Activated naive CD8-positive, alpha-beta T cell treated with anti-CD3 and anti-CD28 coated beads, Interleukin-2, amount 10 ng/mL, durations not matched to agents 7 days and 5 days (primary cell): ENCODE results near the gene LRP11. TPM values are rescaled to one million over a fixed set of nuclear protein-coding genes. Genes with fewer than 3 reads are reported as not detected.
A peak's percentile ranks its signal among the peaks of the same experiment; 100 is the strongest.

Experiments used
- ATAC-seq: fragments of 150-1000 bp; cut with Tn5 transposase; one replicate; pipeline ENCODE4 v1.10.0; 2021; ENCODE audit warnings: low read depth, moderate library complexity
- POLR2A ChIA-PET: fragments of 350-600 bp; sonication (Branson Sonifier 250); formaldehyde crosslinking; loops from one replicate; lab custom pipeline; 2021; ENCODE audit warnings: antibody characterized with exemption; lab: Charles Lee
- DNase-seq: peaks from one replicate; pipeline ENCODE4 v3.0.0; 2021
- H3K27ac Mint-ChIP-seq: one replicate; pipeline ENCODE4 v1.8.0; 2022; ENCODE audit warnings: mild to moderate bottlenecking, mixed read lengths
- H3K27me3 Mint-ChIP-seq: one replicate; pipeline ENCODE4 v1.8.0; 2022; ENCODE audit warnings: mild to moderate bottlenecking, moderate library complexity, mixed read lengths
- H3K36me3 Mint-ChIP-seq: one replicate; pipeline ENCODE4 v1.8.0; 2021; ENCODE audit warnings: mild to moderate bottlenecking, mixed read lengths
- H3K4me1 Mint-ChIP-seq: one replicate; pipeline ENCODE4 v1.8.0; 2021; ENCODE audit warnings: mixed read lengths
- H3K4me3 Mint-ChIP-seq: one replicate; pipeline ENCODE4 v1.8.0; 2022; ENCODE audit warnings: mild to moderate bottlenecking, moderate library complexity, mixed read lengths
- H3K9me3 Mint-ChIP-seq: one replicate; pipeline ENCODE4 v1.8.0; 2021; ENCODE audit warnings: mixed read lengths
- total RNA-seq, 2 experiments: library from RNA; stranded (reverse); gene quantifications; one replicate each; pipeline ENCODE4 v1.2.3, GENCODE V29; 2021

Gene LRP11
- total RNA-seq, 2 experiments from 2014 or later = 2.3 to 2.7 TPM

DNA sequence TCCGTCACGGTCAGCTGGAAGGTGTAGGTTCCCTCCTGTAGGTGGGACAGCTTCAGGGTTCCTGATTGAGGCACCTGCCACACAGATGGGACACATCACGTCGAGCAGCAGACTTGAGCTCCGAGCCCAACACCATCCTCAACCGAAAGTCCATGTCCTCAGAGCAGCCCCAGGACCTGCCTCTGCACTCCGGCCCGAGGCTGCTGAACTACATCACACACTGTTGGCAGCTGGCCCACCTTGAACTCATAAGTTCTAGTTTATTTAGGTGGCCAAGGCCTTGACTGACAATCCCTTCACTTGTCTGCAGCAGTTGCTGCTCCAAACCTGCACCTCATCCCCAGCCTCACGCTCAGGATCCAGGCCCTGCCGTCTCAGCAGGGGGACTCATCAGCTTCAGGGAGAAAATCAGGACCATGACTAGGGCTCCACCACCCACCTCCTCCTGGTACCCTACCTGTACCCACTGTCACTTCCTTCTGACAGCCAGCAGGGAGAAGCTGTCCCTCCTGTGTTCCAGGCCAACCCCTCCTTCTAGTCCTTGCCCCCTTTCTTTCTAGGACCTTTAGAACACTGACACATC is 21.0 kb downstream of the LRP11 start:
- no peaks in the 10 kb centered on the region for H3K36me3 Mint-ChIP-seq
- POLR2A ChIA-PET = no interaction called here
- no peaks in the 10 kb centered on the region for H3K4me1 Mint-ChIP-seq
- DNase-seq (no peak), ATAC-seq (no peak)
- no peak overlapping the region for H3K4me3 Mint-ChIP-seq
- H3K9me3 Mint-ChIP-seq = no peaks in the 10 kb centered on the region
- no peak overlapping the region for H3K27ac Mint-ChIP-seq
- peaks cover 7% of the 10 kb centered on the region for H3K27me3 Mint-ChIP-seq

DNA sequence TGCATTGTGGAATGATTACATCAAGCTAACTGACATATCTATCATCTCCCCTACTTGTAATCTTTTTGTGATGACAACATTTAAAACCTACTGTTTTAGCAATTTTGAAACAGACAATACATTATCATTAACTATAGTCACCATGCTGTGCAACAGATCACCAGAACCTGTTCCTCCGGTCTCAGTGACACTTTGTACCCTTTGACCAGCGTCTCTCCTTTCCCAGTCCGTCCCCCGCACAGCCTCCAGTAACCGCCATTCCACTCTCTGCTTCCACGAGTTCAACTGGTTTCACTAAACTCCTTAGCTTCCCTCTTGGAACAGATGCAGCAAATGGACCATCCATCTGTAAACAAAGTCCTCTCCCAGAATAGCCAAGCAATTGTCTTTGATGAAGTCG is 21.8 kb downstream of the LRP11 start:
- no peaks in the 10 kb centered on the region for H3K36me3 Mint-ChIP-seq
- H3K27ac Mint-ChIP-seq = no peak overlapping the region
- H3K27me3 Mint-ChIP-seq = peaks cover 8% of the 10 kb centered on the region
- POLR2A ChIA-PET = no interaction called here
- ATAC-seq = no peak
- no peaks in the 10 kb centered on the region for H3K9me3 Mint-ChIP-seq
- no peaks in the 10 kb centered on the region for H3K4me1 Mint-ChIP-seq
- no peak for DNase-seq
- H3K4me3 Mint-ChIP-seq = no peak overlapping the region

DNA sequence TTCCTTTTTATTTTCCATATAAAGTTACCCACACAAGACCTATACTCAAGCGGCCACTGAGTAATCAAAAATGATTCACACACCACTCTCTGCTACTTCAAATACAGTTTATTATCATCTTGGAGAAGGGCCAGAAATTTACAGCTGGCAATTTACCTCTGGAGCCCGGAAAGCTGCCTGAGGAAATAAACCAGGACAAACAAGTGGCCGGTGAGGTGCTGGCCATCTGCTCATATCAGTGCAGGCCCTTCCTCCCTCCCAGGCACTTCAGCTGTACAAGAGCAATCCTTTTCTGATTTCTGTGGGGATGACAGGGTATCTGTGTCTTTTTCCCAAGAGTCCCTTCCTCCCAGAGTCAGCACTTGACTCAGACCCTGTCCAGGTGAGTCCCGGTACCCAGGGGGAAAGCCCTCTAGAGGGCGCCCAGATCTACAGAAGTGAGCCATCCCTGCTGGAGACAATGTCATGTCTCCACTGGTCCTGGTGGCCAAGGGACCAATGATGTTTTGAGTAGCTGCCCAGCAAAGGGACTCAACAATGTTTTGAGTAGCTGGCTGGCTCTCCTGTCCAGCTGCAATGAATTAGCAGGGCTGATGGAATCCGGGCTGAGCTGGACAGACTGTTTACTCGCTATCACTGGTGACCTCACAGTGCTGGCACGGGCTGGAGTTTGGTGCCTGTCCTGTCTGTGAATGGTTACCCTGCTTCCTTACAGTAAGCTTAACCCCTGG is 23.6 kb downstream of the LRP11 start:
- H3K27ac Mint-ChIP-seq = no peak overlapping the region
- no peaks in the 10 kb centered on the region for H3K4me1 Mint-ChIP-seq
- no peak overlapping the region for H3K4me3 Mint-ChIP-seq
- H3K36me3 Mint-ChIP-seq = no peaks in the 10 kb centered on the region
- ATAC-seq (peak; percentile 79), DNase-seq (peak; percentile 57)
- POLR2A ChIA-PET = no interaction called here
- H3K27me3 Mint-ChIP-seq = peaks cover 8% of the 10 kb centered on the region
- H3K9me3 Mint-ChIP-seq = no peaks in the 10 kb centered on the region

DNA sequence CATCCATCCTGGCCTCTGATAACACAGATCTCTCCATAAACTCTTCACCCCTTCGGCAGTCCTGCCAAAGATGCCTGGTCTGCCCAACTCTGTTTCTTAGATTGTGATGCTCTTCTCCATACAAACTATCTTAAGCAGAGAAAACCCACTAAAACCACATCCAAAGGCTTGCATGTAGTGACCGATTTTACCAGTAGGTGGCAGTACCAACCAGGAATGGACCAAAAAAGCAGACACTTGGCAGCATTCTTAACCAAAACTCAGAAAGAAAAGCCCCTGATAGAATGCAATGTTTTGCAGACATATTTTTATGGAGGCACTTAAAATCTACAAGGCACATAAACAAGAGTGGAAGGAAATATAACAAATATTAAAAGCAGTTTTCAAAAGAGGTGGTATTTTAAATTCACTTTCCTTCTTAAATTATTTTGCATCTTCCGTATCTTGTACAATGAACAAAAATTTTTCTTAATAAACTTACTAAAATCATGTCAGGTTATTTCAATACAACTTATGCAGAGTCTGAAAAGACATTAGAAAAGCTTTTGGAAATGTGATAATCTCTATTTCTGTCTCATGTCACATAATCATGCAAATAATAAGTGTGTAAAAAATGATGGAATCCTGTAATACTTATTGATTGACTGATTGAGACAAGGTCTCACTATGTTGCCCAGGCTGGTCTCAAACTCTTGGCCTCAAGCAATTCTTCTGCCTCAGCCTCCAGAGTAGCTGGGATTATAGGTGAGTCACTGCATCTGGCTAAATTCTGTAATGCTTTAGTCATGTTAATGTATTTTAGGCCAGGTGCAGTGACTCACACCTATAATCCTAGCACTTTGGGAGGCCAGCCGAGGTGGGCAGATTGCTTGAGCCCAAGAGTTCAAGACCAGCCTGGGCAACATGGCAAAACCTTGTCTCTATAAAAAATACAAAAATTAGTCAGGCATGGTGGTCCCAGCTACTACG is 29.4 kb downstream of the LRP11 start:
- no peak overlapping the region for H3K27ac Mint-ChIP-seq
- no peak overlapping the region for H3K4me3 Mint-ChIP-seq
- ATAC-seq (peak; percentile 56), DNase-seq (peak; percentile 40)
- H3K27me3 Mint-ChIP-seq = peaks cover 4% of the 10 kb centered on the region
- H3K4me1 Mint-ChIP-seq = peaks cover 4% of the 10 kb centered on the region
- H3K36me3 Mint-ChIP-seq = no peaks in the 10 kb centered on the region
- H3K9me3 Mint-ChIP-seq = no peaks in the 10 kb centered on the region
- POLR2A ChIA-PET = interaction anchor here (0.8 kb wide), 1 partner anchor 269 kb away, joined by 3 read pairs; no protein-coding TSS in a partner anchor

DNA sequence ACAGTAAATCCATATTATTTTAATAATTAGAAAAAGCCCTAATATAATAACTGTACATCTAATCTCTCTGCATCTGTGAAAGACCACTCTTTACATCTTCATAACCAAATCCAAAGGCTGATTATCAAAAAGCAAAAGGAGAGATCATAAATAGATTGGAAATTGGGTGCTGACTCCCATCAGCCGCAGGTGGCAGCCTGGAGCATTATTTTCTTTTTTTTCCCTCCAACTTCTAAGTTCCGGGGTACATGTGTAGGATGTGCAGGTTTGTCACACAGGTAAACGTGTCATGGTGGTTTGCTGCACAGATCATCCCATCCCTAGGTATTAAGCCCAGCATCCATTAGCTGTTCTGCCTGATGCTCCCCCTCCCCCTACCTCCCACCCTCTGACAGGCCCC is 30.5 kb downstream of the LRP11 start:
- peaks cover 4% of the 10 kb centered on the region for H3K4me1 Mint-ChIP-seq
- peaks cover 4% of the 10 kb centered on the region for H3K27me3 Mint-ChIP-seq
- ATAC-seq (no peak), DNase-seq (no peak)
- H3K36me3 Mint-ChIP-seq = no peaks in the 10 kb centered on the region
- no peaks in the 10 kb centered on the region for H3K9me3 Mint-ChIP-seq
- no peak overlapping the region for H3K27ac Mint-ChIP-seq
- POLR2A ChIA-PET = no interaction called here
- H3K4me3 Mint-ChIP-seq = no peak overlapping the region

DNA sequence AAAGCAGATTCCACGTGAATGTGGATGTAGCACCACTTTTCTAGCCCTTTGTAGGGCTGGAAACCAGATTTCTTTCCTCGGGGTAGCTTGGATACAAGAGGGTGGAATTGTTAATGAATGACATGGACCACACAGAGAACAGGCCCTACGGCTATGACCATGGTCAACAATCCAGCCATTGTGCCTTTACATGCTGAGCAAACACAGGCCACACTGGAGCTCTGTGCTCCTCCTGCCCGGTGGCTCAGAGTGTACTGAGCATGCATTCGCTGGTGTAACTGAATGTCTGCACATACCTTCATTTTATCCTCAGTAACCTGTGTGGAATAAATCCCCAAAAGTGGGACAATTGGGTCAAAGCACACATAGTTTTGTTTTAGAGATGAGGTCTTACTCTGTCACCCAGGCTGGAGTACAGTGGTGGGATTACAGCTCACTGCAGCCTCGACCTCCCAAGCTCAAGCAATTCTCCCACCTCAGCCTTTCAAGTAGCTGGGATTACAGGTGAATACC is 32.8 kb downstream of the LRP11 start:
- H3K36me3 Mint-ChIP-seq = no peaks in the 10 kb centered on the region
- ATAC-seq (no peak), DNase-seq (no peak)
- POLR2A ChIA-PET = no interaction called here
- peaks cover 4% of the 10 kb centered on the region for H3K4me1 Mint-ChIP-seq
- no peak overlapping the region for H3K4me3 Mint-ChIP-seq
- no peaks in the 10 kb centered on the region for H3K9me3 Mint-ChIP-seq
- peaks cover 3% of the 10 kb centered on the region for H3K27me3 Mint-ChIP-seq
- no peak overlapping the region for H3K27ac Mint-ChIP-seq

DNA sequence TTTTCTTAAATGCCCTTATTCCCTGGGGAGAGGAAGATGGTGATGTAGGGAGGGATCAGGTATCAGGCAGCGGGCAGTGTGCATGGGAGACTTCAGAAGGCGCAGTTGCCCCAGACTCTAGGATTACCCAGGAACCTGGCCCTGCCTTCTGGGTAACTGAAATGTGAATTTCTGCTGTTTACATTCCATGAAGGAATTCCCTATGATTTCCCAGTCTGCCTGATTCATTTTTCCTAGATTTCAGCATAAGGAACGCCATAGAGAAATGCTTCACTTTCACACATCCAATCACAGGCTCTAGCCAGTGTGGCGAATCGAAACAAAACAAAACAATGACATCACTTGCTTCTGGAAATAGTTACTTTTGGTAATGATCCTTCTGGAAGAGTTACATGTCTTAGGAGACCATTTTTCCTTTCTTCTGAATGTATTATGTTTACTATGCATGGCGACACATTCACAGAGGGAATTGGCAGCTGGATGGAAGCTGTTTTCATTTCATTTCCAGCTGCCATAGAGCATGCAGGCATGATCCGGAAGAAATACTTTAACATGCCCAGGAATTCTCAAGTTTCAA is 33.3 kb downstream of the LRP11 start:
- H3K27ac Mint-ChIP-seq = no peak overlapping the region
- H3K36me3 Mint-ChIP-seq = no peaks in the 10 kb centered on the region
- H3K27me3 Mint-ChIP-seq = peaks cover 3% of the 10 kb centered on the region
- peaks cover 4% of the 10 kb centered on the region for H3K4me1 Mint-ChIP-seq
- DNase-seq = no peak
- POLR2A ChIA-PET = no interaction called here
- no peaks in the 10 kb centered on the region for H3K9me3 Mint-ChIP-seq
- ATAC-seq = no peak
- no peak overlapping the region for H3K4me3 Mint-ChIP-seq

DNA sequence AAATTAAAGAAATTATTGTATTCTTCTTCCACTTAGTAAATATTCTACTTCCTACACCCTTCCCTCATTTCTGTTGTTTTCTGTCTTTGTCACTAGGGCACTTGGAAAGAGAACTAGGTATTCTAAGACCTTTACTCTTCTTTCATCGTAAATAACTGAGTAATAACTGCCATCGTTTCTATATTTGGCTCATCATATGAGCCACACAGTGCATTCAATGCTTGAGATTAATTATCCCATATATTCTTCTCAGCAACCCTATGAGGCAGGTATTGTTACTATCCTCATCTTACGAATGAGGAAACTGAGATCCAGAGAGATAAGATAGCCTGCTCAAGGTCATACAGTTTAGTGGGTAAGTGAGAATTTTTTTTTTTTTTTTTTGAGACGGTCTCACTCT is 38.9 kb downstream of the LRP11 start:
- DNase-seq = no peak
- ATAC-seq = no peak
- Mint-ChIP-seq H3K4me1 (no peaks in the 10 kb centered on the region), H3K4me3 (no peak overlapping the region), H3K9me3 (no peaks in the 10 kb centered on the region), H3K27me3 (peaks cover 7% of the 10 kb centered on the region), H3K27ac (no peak overlapping the region), H3K36me3 (no peaks in the 10 kb centered on the region)
- POLR2A ChIA-PET = no interaction called here

DNA sequence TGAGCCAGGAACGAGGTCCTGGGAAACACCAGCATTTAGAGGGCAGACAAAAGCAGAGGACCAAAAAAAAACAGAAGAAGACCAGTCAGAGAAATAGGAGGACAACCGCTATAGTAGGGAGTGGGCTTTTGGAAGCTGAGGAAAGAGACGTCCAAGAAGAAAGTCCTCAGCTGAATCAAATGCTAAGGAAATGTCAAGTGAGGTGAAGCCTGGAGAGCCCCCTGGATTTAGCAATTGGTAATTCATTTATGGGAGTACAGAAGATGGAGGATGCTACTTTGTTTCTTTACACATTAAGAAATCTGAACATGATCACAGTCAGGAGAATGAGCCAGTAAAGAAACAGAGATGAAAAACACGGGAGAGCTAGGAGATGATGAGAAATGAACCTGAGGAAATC is 41.1 kb downstream of the LRP11 start:
- DNase-seq = no peak
- no peak overlapping the region for H3K4me3 Mint-ChIP-seq
- H3K36me3 Mint-ChIP-seq = no peaks in the 10 kb centered on the region
- no peak for ATAC-seq
- POLR2A ChIA-PET = no interaction called here
- peaks cover 7% of the 10 kb centered on the region for H3K27me3 Mint-ChIP-seq
- no peak overlapping the region for H3K27ac Mint-ChIP-seq
- no peaks in the 10 kb centered on the region for H3K4me1 Mint-ChIP-seq
- H3K9me3 Mint-ChIP-seq = no peaks in the 10 kb centered on the region

DNA sequence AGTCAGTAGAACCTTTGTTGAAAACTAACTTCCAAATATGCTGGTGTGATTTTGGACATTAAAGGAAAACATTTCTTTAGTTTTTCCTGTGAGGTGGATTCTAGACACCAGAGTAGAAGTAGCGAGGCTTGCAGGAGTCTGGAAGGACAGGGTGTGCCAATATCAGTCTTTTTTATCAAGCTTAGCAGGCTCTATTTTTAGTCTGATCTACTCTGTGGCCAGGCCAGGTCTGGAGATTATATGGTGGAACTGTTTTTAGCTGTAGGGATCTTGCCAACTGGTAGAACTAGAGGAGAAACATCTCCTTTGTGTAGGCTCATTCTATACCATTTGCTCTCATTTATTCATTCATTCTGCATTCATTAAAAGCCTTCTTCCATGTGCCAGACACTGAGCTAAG is 42.7 kb downstream of the LRP11 start:
- DNase-seq (no peak), ATAC-seq (no peak)
- POLR2A ChIA-PET = interaction anchor here (1.2 kb wide), 1 partner anchor 104 kb away, joined by 3 read pairs; the partner anchor contains the start of gene LATS1
- H3K36me3 Mint-ChIP-seq = no peaks in the 10 kb centered on the region
- no peaks in the 10 kb centered on the region for H3K9me3 Mint-ChIP-seq
- no peak overlapping the region for H3K4me3 Mint-ChIP-seq
- no peak overlapping the region for H3K27ac Mint-ChIP-seq
- no peaks in the 10 kb centered on the region for H3K4me1 Mint-ChIP-seq
- peaks cover 7% of the 10 kb centered on the region for H3K27me3 Mint-ChIP-seq

DNA sequence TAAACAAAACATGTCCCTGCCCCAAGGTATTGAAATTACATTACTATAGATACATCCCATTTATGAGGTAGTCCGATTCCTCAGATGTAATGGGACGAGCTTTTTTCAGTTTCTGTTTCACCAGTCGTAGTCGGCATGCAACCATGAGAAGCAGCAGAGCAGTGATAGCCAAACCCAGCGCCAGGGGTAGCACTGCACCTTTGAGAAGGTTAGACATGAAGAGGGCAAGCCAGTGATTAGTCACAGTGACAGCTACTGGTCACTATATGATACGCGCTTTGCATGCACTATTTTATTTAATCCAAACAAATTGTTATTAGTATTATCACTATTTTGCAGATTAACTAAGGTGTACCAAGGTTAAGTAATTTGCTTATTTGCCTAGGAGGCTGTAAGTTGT is 43.7 kb downstream of the LRP11 start:
- POLR2A ChIA-PET = no interaction called here
- no peak overlapping the region for H3K27ac Mint-ChIP-seq
- H3K9me3 Mint-ChIP-seq = no peaks in the 10 kb centered on the region
- no peak overlapping the region for H3K4me3 Mint-ChIP-seq
- H3K27me3 Mint-ChIP-seq = peaks cover 7% of the 10 kb centered on the region
- no peaks in the 10 kb centered on the region for H3K36me3 Mint-ChIP-seq
- H3K4me1 Mint-ChIP-seq = no peaks in the 10 kb centered on the region
- no peak for DNase-seq
- no peak for ATAC-seq

DNA sequence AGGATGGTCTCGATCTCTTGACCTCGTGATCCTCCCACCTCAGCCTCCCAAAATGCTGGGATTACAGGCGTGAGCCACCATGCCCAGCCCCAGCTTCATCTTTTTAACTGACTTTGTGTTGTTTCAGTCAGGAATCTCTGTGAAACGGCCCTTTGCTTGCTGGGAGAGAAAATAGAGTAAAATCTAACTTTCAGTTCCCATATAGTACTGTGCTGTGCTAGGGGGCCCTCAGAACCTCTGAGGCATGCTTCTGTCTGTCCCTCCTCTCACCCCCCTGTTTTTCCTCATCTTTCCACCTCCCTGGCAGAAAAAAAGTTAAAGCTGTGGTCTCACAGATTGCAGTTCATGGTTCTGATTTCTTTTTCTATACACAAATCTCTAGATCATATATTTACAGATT is 48.4 kb downstream of the LRP11 start:
- Mint-ChIP-seq H3K4me1 (peaks cover 5% of the 10 kb centered on the region), H3K4me3 (no peak overlapping the region), H3K27me3 (no peaks in the 10 kb centered on the region), H3K9me3 (no peaks in the 10 kb centered on the region), H3K36me3 (peaks cover 12% of the 10 kb centered on the region), H3K27ac (no peak overlapping the region)
- DNase-seq = no peak
- POLR2A ChIA-PET = no interaction called here
- ATAC-seq = no peak

DNA sequence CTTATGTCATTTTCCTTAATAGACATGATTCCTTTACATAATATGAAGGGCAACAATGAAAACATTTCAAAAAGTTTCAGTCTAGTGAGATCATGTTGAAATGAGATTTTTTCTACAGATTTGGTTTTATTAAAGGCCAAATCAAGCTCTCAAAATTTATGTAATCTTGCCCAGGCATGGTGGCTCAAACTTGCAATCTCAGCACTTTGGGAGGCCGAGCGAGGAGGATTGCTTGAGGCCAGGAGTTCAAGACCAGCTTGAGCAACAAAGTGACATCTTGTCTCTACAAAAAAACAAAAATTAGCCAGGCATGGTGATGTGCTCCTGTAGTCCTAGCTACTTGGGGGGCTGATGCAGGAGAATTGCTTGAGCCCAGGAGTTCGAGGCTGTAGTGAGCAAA is 50.8 kb downstream of the LRP11 start:
- peaks cover 16% of the 10 kb centered on the region for H3K4me1 Mint-ChIP-seq
- no peaks in the 10 kb centered on the region for H3K9me3 Mint-ChIP-seq
- DNase-seq = no peak
- H3K36me3 Mint-ChIP-seq = peaks cover 12% of the 10 kb centered on the region
- no peak overlapping the region for H3K27ac Mint-ChIP-seq
- H3K4me3 Mint-ChIP-seq = no peak overlapping the region
- no peak for ATAC-seq
- POLR2A ChIA-PET = interaction anchor here (0.9 kb wide), 1 partner anchor 95 kb away, joined by 5 read pairs; the partner anchor contains the start of gene LATS1
- H3K27me3 Mint-ChIP-seq = no peaks in the 10 kb centered on the region
